ENCODE data around the gene MYLK. TPM values are rescaled to one million over a fixed set of nuclear protein-coding genes. Genes with fewer than 3 reads are reported as not detected.

Gene MYLK
- polyA plus RNA-seq, 3 donors, result 0.35 to 1.3 (median 0.51) TPM

DNA sequence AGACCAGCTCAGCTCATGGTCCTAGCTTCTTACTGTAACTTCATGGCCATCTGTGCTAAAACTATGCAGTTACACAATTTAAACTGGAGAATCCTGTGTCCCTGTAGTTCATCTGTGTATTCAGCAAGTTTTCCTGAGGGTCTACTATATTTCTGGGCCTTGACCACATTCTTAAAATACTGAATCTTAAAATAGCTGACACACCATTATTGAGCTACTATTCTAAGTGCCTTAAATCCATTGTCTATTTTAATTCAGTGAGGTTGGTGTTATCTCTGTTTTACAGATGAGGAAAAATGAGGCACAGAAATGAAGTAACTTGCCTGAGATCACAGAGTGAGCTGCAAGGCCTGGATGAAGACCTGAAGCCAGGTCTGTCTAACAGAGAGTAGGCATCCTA, 22.0 kb downstream of the MYLK start:
- no peak overlapping the region for H3K4me2 ChIP-seq (replicated peaks; ENCODE audit: extremely low read depth, low read length, poor library complexity, severe bottlenecking)
- DNase-seq, result no peak
- H3K4me3 ChIP-seq (replicated peaks in 1 of 3; ENCODE audit: low read depth in 2 of 3, low read length in 3 of 3), result no peak overlapping the region
- H3K4me3 Mint-ChIP-seq, result no peak overlapping the region
- no peaks in the 10 kb centered on the region for H3K4me1 Mint-ChIP-seq
- no peak overlapping the region for H3K27ac Mint-ChIP-seq
- H3K27ac ChIP-seq (ENCODE audit: low read depth in 1 of 2, low read length in 2 of 2), result no peak overlapping the region
- TF ChIP-seq, protein P1, sequence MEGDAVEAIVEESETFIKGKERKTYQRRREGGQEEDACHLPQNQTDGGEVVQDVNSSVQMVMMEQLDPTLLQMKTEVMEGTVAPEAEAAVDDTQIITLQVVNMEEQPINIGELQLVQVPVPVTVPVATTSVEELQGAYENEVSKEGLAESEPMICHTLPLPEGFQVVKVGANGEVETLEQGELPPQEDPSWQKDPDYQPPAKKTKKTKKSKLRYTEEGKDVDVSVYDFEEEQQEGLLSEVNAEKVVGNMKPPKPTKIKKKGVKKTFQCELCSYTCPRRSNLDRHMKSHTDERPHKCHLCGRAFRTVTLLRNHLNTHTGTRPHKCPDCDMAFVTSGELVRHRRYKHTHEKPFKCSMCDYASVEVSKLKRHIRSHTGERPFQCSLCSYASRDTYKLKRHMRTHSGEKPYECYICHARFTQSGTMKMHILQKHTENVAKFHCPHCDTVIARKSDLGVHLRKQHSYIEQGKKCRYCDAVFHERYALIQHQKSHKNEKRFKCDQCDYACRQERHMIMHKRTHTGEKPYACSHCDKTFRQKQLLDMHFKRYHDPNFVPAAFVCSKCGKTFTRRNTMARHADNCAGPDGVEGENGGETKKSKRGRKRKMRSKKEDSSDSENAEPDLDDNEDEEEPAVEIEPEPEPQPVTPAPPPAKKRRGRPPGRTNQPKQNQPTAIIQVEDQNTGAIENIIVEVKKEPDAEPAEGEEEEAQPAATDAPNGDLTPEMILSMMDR (IDR thresholded peaks at IDR 0.05), result no peak
- H3K4me1 ChIP-seq (ENCODE audit: control insufficient read depth in 1 of 2, insufficient read depth in 2 of 2, low read length in 2 of 2), result no peaks in the 10 kb centered on the region
- peaks cover 0 to 5% of the 10 kb centered on the region in 2 donors for H3K9me3 ChIP-seq (replicated peaks in 1 of 2; ENCODE audit: control insufficient read depth in 1 of 2, insufficient read depth in 1 of 2, low read length in 2 of 2)
- H2AFZ ChIP-seq (ENCODE audit: insufficient read depth, low read depth, low read length, poor library complexity, severe bottlenecking), result no peak overlapping the region
- peaks cover 0 to 4% (median 0%) of the 10 kb centered on the region in 3 donors for H3K27me3 Mint-ChIP-seq (ENCODE audit: low read depth in 3 of 3)
- H3K79me2 ChIP-seq (ENCODE audit: insufficient read depth, low read length), result no peaks in the 10 kb centered on the region
- no peak overlapping the region for H3K9ac ChIP-seq (ENCODE audit: insufficient read depth, low read length, poor library complexity, severe bottlenecking)
- intact Hi-C loops (cut with micrococcal nuclease), result no loop called here
- no peaks in the 10 kb centered on the region for H3K36me3 Mint-ChIP-seq
- peaks cover 0 to 11% (median 3%) of the 10 kb centered on the region in 7 donors for H3K9me3 Mint-ChIP-seq
- H4K20me1 ChIP-seq (ENCODE audit: insufficient read depth, low read length), result no peaks in the 10 kb centered on the region
- H3K36me3 ChIP-seq (replicated peaks in 1 of 2; ENCODE audit: control insufficient read depth in 1 of 2, insufficient read depth in 2 of 2, low read length in 2 of 2), result no peaks in the 10 kb centered on the region
- H3K27me3 ChIP-seq (ENCODE audit: control insufficient read depth in 2 of 2, insufficient read depth in 2 of 2, low read length in 2 of 2), result no peaks in the 10 kb centered on the region

DNA sequence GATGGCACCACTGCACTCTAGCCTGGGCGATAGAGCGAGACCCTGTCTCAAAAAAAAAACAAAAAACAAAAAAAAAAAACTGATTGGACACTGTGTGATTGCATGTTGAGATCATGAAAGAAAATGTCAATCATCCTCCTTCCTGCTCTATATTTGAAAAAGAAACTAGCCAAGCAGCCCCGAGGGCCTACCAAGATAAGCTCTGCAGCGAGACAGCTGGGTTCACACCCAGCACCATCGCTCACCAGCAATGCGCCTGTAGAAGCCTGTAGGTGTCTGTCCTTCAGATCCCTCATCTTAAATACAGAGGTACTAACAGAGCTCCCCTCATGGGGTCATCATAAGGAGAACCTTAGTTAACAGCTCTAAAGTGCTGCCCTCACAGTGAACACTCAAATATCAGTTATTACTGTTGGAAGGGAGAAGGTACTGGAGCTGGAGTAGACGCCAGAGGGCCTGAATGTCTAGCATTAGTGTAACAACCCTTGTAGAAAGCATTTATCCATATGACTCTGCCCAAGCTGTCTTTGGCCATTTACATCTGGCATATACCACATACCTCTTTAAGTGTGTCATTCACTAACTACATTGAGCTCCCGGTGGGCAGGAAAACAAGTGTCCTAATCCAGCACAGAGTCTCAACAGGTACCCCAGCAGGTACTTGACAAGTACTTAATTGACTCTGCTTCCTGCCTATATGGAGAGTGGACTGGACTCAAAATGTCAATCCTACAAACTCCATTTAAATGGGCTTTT, 22.9 kb downstream of the MYLK start:
- Mint-ChIP-seq H3K4me3 (no peak overlapping the region), H3K4me1 (no peaks in the 10 kb centered on the region), H3K27ac (no peak overlapping the region), H3K9me3 (peaks cover 0 to 8% (median 2%) of the 10 kb centered on the region in 7 donors), H3K27me3 (ENCODE audit: low read depth in 3 of 3) (peaks cover 0 to 4% (median 0%) of the 10 kb centered on the region in 3 donors), H3K36me3 (no peaks in the 10 kb centered on the region)
- Histone ChIP-seq H3K27ac (ENCODE audit: low read depth in 1 of 2, low read length in 2 of 2) (no peak overlapping the region), H3K36me3 (replicated peaks in 1 of 2; ENCODE audit: control insufficient read depth in 1 of 2, insufficient read depth in 2 of 2, low read length in 2 of 2) (no peaks in the 10 kb centered on the region), H3K4me1 (ENCODE audit: control insufficient read depth in 1 of 2, insufficient read depth in 2 of 2, low read length in 2 of 2) (no peaks in the 10 kb centered on the region), H2AFZ (ENCODE audit: insufficient read depth, low read depth, low read length, poor library complexity, severe bottlenecking) (no peak overlapping the region), H4K20me1 (ENCODE audit: insufficient read depth, low read length) (no peaks in the 10 kb centered on the region), H3K4me3 (replicated peaks in 1 of 3; ENCODE audit: low read depth in 2 of 3, low read length in 3 of 3) (no peak overlapping the region), H3K4me2 (replicated peaks; ENCODE audit: extremely low read depth, low read length, poor library complexity, severe bottlenecking) (no peak overlapping the region), H3K79me2 (ENCODE audit: insufficient read depth, low read length) (no peaks in the 10 kb centered on the region), H3K9me3 (replicated peaks in 1 of 2; ENCODE audit: control insufficient read depth in 1 of 2, insufficient read depth in 1 of 2, low read length in 2 of 2) (peaks cover 0 to 5% of the 10 kb centered on the region in 2 donors), H3K9ac (ENCODE audit: insufficient read depth, low read length, poor library complexity, severe bottlenecking) (no peak overlapping the region), H3K27me3 (ENCODE audit: control insufficient read depth in 2 of 2, insufficient read depth in 2 of 2, low read length in 2 of 2) (no peaks in the 10 kb centered on the region)
- TF ChIP-seq, protein P1 (IDR thresholded peaks at IDR 0.05), result no peak
- 90% methylated on average over 5 of the region's 8 CpGs for WGBS (ENCODE audit: insufficient coverage)
- no peak for DNase-seq
- intact Hi-C loops (cut with micrococcal nuclease), result no loop called here

Measured in CD14-positive monocyte (primary cell).